ENCODE results near the gene PDGFC.

Gene PDGFC

GRCh38 chr4:156975686-156976085, 4.1 kb upstream of the PDGFC start:
- Histone ChIP-seq H3K27me3 (replicated peaks in 2 of 5; ENCODE audit: control insufficient read depth in 4 of 5, insufficient read depth in 5 of 5, low read length in 4 of 5) (no peaks in the 10 kb centered on the region), H3K4me3 (ENCODE audit: control insufficient read depth in 1 of 7, extremely low read depth in 1 of 7, insufficient read depth in 4 of 7, low read depth in 2 of 7, low read length in 6 of 7) (no peak overlapping the region), H3K9me3 (ENCODE audit: control extremely low read depth in 1 of 5, control insufficient read depth in 4 of 5, insufficient read depth in 2 of 5, low read depth in 1 of 5, low read length in 4 of 5) (no peaks in the 10 kb centered on the region), H3K36me3 (ENCODE audit: control insufficient read depth in 4 of 4, insufficient read depth in 4 of 4, low read length in 3 of 4) (no peaks in the 10 kb centered on the region), H3K4me1 (ENCODE audit: control extremely low read depth in 1 of 4, control insufficient read depth in 4 of 4, insufficient read depth in 4 of 4, low read length in 3 of 4) (peaks cover 3 to 15% (median 11%) of the 10 kb centered on the region in 4 experiments), H3K27ac (ENCODE audit: insufficient read depth in 1 of 2, low read depth in 1 of 2, low read length in 2 of 2, poor library complexity in 1 of 2, severe bottlenecking in 2 of 2) (no peak overlapping the region)
- ChIA-PET POLR2A (no interaction called here), CTCF (interaction anchor here (1.5 kb wide), 1 partner anchor 70 kb away, joined by 4 read pairs; no protein-coding TSS in a partner anchor)
- WGBS (ENCODE audit: insufficient coverage): no CpG with 5 or more reads among the region's 2 CpGs
- DNase-seq: peak in 1 of 3 donors; percentile 39

- WGBS (ENCODE audit: insufficient coverage): no CpG with 5 or more reads among the region's 1 CpG
- Histone ChIP-seq H3K27me3 (replicated peaks in 2 of 5; ENCODE audit: control insufficient read depth in 4 of 5, insufficient read depth in 5 of 5, low read length in 4 of 5) (no peaks in the 10 kb centered on the region), H3K4me3 (ENCODE audit: control insufficient read depth in 1 of 7, extremely low read depth in 1 of 7, insufficient read depth in 4 of 7, low read depth in 2 of 7, low read length in 6 of 7) (no peak overlapping the region), H3K9me3 (ENCODE audit: control extremely low read depth in 1 of 5, control insufficient read depth in 4 of 5, insufficient read depth in 2 of 5, low read depth in 1 of 5, low read length in 4 of 5) (no peaks in the 10 kb centered on the region), H3K36me3 (ENCODE audit: control insufficient read depth in 4 of 4, insufficient read depth in 4 of 4, low read length in 3 of 4) (no peaks in the 10 kb centered on the region), H3K27ac (ENCODE audit: insufficient read depth in 1 of 2, low read depth in 1 of 2, low read length in 2 of 2, poor library complexity in 1 of 2, severe bottlenecking in 2 of 2) (no peak overlapping the region), H3K4me1 (ENCODE audit: control extremely low read depth in 1 of 4, control insufficient read depth in 4 of 4, insufficient read depth in 4 of 4, low read length in 3 of 4) (peaks cover 13 to 29% (median 21%) of the 10 kb centered on the region in 4 experiments)
- no peak for DNase-seq
- ChIA-PET POLR2A (no interaction called here), CTCF (interaction anchor here (0.6 to 1.0 kb wide), 2 partner anchors 63 to 498 kb away, joined by 3 to 4 read pairs; no protein-coding TSS in a partner anchor)
Observed at GRCh38 chr4:156974264-156974663, 2.7 kb upstream of the PDGFC start.

GRCh38 chr4:156972379-156973015, 898 bp upstream of the PDGFC start:
- H3K9me3 ChIP-seq (ENCODE audit: control extremely low read depth in 1 of 5, control insufficient read depth in 4 of 5, insufficient read depth in 2 of 5, low read depth in 1 of 5, low read length in 4 of 5): no peaks in the 10 kb centered on the region
- no peaks in the 10 kb centered on the region for H3K27me3 ChIP-seq (replicated peaks in 2 of 5; ENCODE audit: control insufficient read depth in 4 of 5, insufficient read depth in 5 of 5, low read length in 4 of 5)
- peak overlapping the region in 1 of 2 experiments; percentile 73 for H3K27ac ChIP-seq (ENCODE audit: insufficient read depth in 1 of 2, low read depth in 1 of 2, low read length in 2 of 2, poor library complexity in 1 of 2, severe bottlenecking in 2 of 2)
- H3K36me3 ChIP-seq (ENCODE audit: control insufficient read depth in 4 of 4, insufficient read depth in 4 of 4, low read length in 3 of 4): no peaks in the 10 kb centered on the region
- H3K4me1 ChIP-seq (ENCODE audit: control extremely low read depth in 1 of 4, control insufficient read depth in 4 of 4, insufficient read depth in 4 of 4, low read length in 3 of 4): peaks cover 22 to 45% (median 36%) of the 10 kb centered on the region in 4 experiments
- POLR2A ChIA-PET: no interaction called here
- WGBS (ENCODE audit: insufficient coverage): 16% methylated on average over 6 of the region's 8 CpGs
- CTCF ChIA-PET: interaction anchor here (0.8 to 7.4 kb wide), 9 partner anchors 9 to 803 kb away, joined by 3 to 70 read pairs (median 7); no protein-coding TSS in a partner anchor
- peak in 2 of 3 donors; percentile 56 to 68 for DNase-seq
- peak overlapping the region in 6 of 7 experiments; percentile 74 to 92 (median 86) for H3K4me3 ChIP-seq (ENCODE audit: control insufficient read depth in 1 of 7, extremely low read depth in 1 of 7, insufficient read depth in 4 of 7, low read depth in 2 of 7, low read length in 6 of 7)

DNA sequence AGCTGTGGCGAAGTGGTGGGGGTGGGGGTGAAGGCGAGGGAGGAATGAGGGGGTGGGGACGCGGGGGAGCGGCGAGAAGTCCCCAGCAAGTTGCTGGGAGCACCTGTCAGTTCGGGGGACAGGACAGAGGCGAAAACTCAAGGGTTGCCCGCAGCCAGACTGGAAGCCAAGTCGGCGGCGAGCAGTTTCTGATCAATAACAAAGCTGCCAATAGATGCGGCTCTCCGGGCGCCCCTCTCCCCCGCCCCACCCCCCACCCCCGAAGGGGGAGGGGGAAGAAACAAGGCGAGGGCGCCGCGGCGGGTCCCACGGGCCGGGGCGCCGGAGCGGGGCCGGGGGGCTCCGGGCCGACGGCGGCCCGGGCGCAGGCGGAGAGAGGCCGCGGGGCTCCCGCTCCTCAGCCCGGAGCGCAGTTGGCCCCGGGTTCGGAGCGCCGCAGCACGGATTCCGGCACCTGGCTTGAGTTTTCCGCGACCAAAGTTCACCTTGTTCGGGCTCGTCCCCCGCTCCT, 379 bp downstream of the PDGFC start:
- 0% methylated on average over 20 of the region's 51 CpGs for WGBS (ENCODE audit: insufficient coverage)
- no peak for DNase-seq
- Histone ChIP-seq H3K4me3 (ENCODE audit: control insufficient read depth in 1 of 7, extremely low read depth in 1 of 7, insufficient read depth in 4 of 7, low read depth in 2 of 7, low read length in 6 of 7) (peak overlapping the region; percentile 60 to 92 (median 86)), H3K27ac (ENCODE audit: insufficient read depth in 1 of 2, low read depth in 1 of 2, low read length in 2 of 2, poor library complexity in 1 of 2, severe bottlenecking in 2 of 2) (peak overlapping the region; percentile 10 to 73), H3K9me3 (ENCODE audit: control extremely low read depth in 1 of 5, control insufficient read depth in 4 of 5, insufficient read depth in 2 of 5, low read depth in 1 of 5, low read length in 4 of 5) (no peaks in the 10 kb centered on the region), H3K27me3 (replicated peaks in 2 of 5; ENCODE audit: control insufficient read depth in 4 of 5, insufficient read depth in 5 of 5, low read length in 4 of 5) (no peaks in the 10 kb centered on the region), H3K36me3 (ENCODE audit: control insufficient read depth in 4 of 4, insufficient read depth in 4 of 4, low read length in 3 of 4) (no peaks in the 10 kb centered on the region), H3K4me1 (ENCODE audit: control extremely low read depth in 1 of 4, control insufficient read depth in 4 of 4, insufficient read depth in 4 of 4, low read length in 3 of 4) (peaks cover 25 to 56% (median 46%) of the 10 kb centered on the region in 4 experiments)
- ChIA-PET CTCF (interaction anchor here (0.9 to 7.4 kb wide), 9 partner anchors 10 to 496 kb away, joined by 3 to 70 read pairs (median 5); no protein-coding TSS in a partner anchor), POLR2A (interaction anchor here (0.5 to 0.7 kb wide), 2 partner anchors 259 to 441 kb away, joined by 3 read pairs; no protein-coding TSS in a partner anchor)

DNA sequence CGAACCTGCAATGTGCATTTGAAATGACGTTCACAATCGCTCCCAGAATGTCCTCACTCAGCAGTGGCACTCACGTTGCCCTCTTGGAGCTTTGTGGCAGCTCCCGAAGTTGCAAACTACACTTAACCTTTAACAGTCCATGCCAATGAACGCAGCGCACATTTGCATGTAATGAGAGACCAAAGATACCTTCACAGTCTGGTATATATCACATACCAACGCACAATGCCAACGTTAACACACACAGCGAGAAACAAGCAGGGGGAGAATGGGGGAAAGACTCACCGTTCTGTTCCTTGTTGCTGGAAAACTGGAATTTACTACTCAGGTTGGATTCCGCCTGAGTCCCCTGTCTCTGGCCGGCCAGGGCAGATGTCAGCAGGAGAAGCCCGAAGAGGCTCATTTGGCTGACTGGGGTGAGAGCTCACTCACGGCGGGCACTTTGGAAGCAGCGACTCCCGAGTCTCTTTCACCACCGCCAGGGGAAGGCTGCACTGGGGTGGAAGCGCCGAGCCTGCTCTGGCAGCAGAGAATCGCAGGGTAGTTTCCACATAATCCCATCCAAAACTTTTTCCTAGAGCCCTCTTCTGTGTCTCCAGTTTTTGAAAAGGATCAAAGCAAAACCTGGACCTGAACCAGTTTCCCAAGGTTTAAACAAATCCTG, 966 bp downstream of the PDGFC start:
- H3K27me3 ChIP-seq (replicated peaks in 2 of 5; ENCODE audit: control insufficient read depth in 4 of 5, insufficient read depth in 5 of 5, low read length in 4 of 5): no peaks in the 10 kb centered on the region
- ChIA-PET CTCF (interaction anchor here (0.7 to 7.4 kb wide), 14 partner anchors 9 to 500 kb away, joined by 3 to 70 read pairs (median 4); no protein-coding TSS in a partner anchor), POLR2A (interaction anchor here (0.5 to 0.7 kb wide), 2 partner anchors 258 to 440 kb away, joined by 3 read pairs; no protein-coding TSS in a partner anchor)
- peak overlapping the region; percentile 60 to 92 (median 86) for H3K4me3 ChIP-seq (ENCODE audit: control insufficient read depth in 1 of 7, extremely low read depth in 1 of 7, insufficient read depth in 4 of 7, low read depth in 2 of 7, low read length in 6 of 7)
- DNase-seq: peak; percentile 71 to 85 (median 78)
- H3K4me1 ChIP-seq (ENCODE audit: control extremely low read depth in 1 of 4, control insufficient read depth in 4 of 4, insufficient read depth in 4 of 4, low read length in 3 of 4): peaks cover 25 to 57% (median 46%) of the 10 kb centered on the region in 4 experiments
- WGBS (ENCODE audit: insufficient coverage): 0% methylated on average over 17 of the region's 22 CpGs
- no peaks in the 10 kb centered on the region for H3K9me3 ChIP-seq (ENCODE audit: control extremely low read depth in 1 of 5, control insufficient read depth in 4 of 5, insufficient read depth in 2 of 5, low read depth in 1 of 5, low read length in 4 of 5)
- H3K27ac ChIP-seq (ENCODE audit: insufficient read depth in 1 of 2, low read depth in 1 of 2, low read length in 2 of 2, poor library complexity in 1 of 2, severe bottlenecking in 2 of 2): peak overlapping the region; percentile 10 to 73
- no peaks in the 10 kb centered on the region for H3K36me3 ChIP-seq (ENCODE audit: control insufficient read depth in 4 of 4, insufficient read depth in 4 of 4, low read length in 3 of 4)

DNA sequence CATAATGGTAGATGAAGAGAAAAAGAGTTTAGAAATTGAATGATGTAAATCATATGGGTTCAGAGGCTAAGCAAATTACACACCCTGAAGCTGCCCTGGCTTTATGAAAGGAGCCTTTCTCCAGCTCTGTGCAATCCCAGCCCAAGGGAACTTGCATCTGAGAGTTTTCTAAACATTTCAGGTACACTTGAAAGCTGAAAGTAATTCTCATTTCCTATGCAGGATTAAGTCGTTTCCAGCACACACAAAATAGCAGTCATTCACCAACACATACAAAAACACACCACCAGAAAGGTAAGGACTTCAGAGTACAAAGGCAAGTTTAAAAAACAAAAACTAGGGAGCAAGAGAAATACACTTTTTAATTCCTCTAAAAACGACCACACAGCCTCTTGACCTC, 1.7 kb downstream of the PDGFC start:
- Histone ChIP-seq H3K27me3 (replicated peaks in 2 of 5; ENCODE audit: control insufficient read depth in 4 of 5, insufficient read depth in 5 of 5, low read length in 4 of 5) (no peaks in the 10 kb centered on the region), H3K27ac (ENCODE audit: insufficient read depth in 1 of 2, low read depth in 1 of 2, low read length in 2 of 2, poor library complexity in 1 of 2, severe bottlenecking in 2 of 2) (peak overlapping the region in 1 of 2 experiments; percentile 73), H3K9me3 (ENCODE audit: control extremely low read depth in 1 of 5, control insufficient read depth in 4 of 5, insufficient read depth in 2 of 5, low read depth in 1 of 5, low read length in 4 of 5) (no peaks in the 10 kb centered on the region), H3K36me3 (ENCODE audit: control insufficient read depth in 4 of 4, insufficient read depth in 4 of 4, low read length in 3 of 4) (peaks cover 0 to 3% (median 0%) of the 10 kb centered on the region in 4 experiments), H3K4me1 (ENCODE audit: control extremely low read depth in 1 of 4, control insufficient read depth in 4 of 4, insufficient read depth in 4 of 4, low read length in 3 of 4) (peaks cover 25 to 60% (median 47%) of the 10 kb centered on the region in 4 experiments), H3K4me3 (ENCODE audit: control insufficient read depth in 1 of 7, extremely low read depth in 1 of 7, insufficient read depth in 4 of 7, low read depth in 2 of 7, low read length in 6 of 7) (peak overlapping the region in 6 of 7 experiments; percentile 74 to 92 (median 86))
- WGBS (ENCODE audit: insufficient coverage): 0% methylated on average over 2 of the region's 2 CpGs
- CTCF ChIA-PET: interaction anchor here (0.9 to 7.4 kb wide), 11 partner anchors 12 to 500 kb away, joined by 3 to 70 read pairs (median 4); no protein-coding TSS in a partner anchor
- POLR2A ChIA-PET: no interaction called here
- no peak for DNase-seq

Measured in common myeloid progenitor, CD34-positive (primary cell).